ENCODE measurements around the gene MYO18B.

MYO18B gene

GRCh38 chr22:25824828-25825423, 82.9 kb downstream of the MYO18B start:
- no peak for TF ChIP-seq REST (IDR thresholded peaks at IDR 0.05; ENCODE audit: insufficient read depth in 1 of 2, low read depth in 2 of 2, low read length in 2 of 2)
- no peak for TF ChIP-seq SIN3A (IDR thresholded peaks at IDR 0.05; ENCODE audit: borderline replicate concordance, insufficient read depth, low read length)
- no peak for TF ChIP-seq FOXP2 (optimal IDR thresholded peaks at IDR 0.05; ENCODE audit: borderline replicate concordance, extremely low read depth, extremely low read length, insufficient read depth)
- no peak for TF ChIP-seq TAF1 (IDR thresholded peaks at IDR 0.05; ENCODE audit: borderline replicate concordance, insufficient read depth, low read length)
- no peak for TF ChIP-seq POLR2AphosphoS5 (IDR thresholded peaks at IDR 0.05; ENCODE audit: low read depth, low read length)

GRCh38 chr22:25827415-25827814, 85.4 kb downstream of the MYO18B start:
- TF ChIP-seq SIN3A (IDR thresholded peaks at IDR 0.05; ENCODE audit: borderline replicate concordance, insufficient read depth, low read length): no peak
- no peak for TF ChIP-seq FOXP2 (optimal IDR thresholded peaks at IDR 0.05; ENCODE audit: borderline replicate concordance, extremely low read depth, extremely low read length, insufficient read depth)
- no peak for TF ChIP-seq REST (IDR thresholded peaks at IDR 0.05; ENCODE audit: insufficient read depth in 1 of 2, low read depth in 2 of 2, low read length in 2 of 2)
- TF ChIP-seq POLR2AphosphoS5 (IDR thresholded peaks at IDR 0.05; ENCODE audit: low read depth, low read length): no peak
- TF ChIP-seq TAF1 (IDR thresholded peaks at IDR 0.05; ENCODE audit: borderline replicate concordance, insufficient read depth, low read length): no peak

GRCh38 chr22:25828422-25828821, 86.4 kb downstream of the MYO18B start:
- TF ChIP-seq TAF1 (IDR thresholded peaks at IDR 0.05; ENCODE audit: borderline replicate concordance, insufficient read depth, low read length) (no peak), POLR2AphosphoS5 (IDR thresholded peaks at IDR 0.05; ENCODE audit: low read depth, low read length) (no peak), REST (IDR thresholded peaks at IDR 0.05; ENCODE audit: insufficient read depth in 1 of 2, low read depth in 2 of 2, low read length in 2 of 2) (no peak), SIN3A (IDR thresholded peaks at IDR 0.05; ENCODE audit: borderline replicate concordance, insufficient read depth, low read length) (no peak), FOXP2 (optimal IDR thresholded peaks at IDR 0.05; ENCODE audit: borderline replicate concordance, extremely low read depth, extremely low read length, insufficient read depth) (no peak)

- TF ChIP-seq SIN3A (IDR thresholded peaks at IDR 0.05; ENCODE audit: borderline replicate concordance, insufficient read depth, low read length) (no peak), POLR2AphosphoS5 (IDR thresholded peaks at IDR 0.05; ENCODE audit: low read depth, low read length) (no peak), TAF1 (IDR thresholded peaks at IDR 0.05; ENCODE audit: borderline replicate concordance, insufficient read depth, low read length) (no peak), REST (IDR thresholded peaks at IDR 0.05; ENCODE audit: insufficient read depth in 1 of 2, low read depth in 2 of 2, low read length in 2 of 2) (no peak), FOXP2 (optimal IDR thresholded peaks at IDR 0.05; ENCODE audit: borderline replicate concordance, extremely low read depth, extremely low read length, insufficient read depth) (no peak)
Observed at GRCh38 chr22:25829237-25829636, 87.2 kb downstream of the MYO18B start.

Measured in PFSK-1 (cell line).